Panc1 (cell line): ENCODE data around the gene VIT. TPM values are rescaled to one million over a fixed set of nuclear protein-coding genes. Genes with fewer than 3 reads are reported as not detected.

Source experiments
- ATAC-seq: fragments of 200-7000 bp; cut with Tn5 transposase; 2 replicates; pipeline ENCODE4 v1.9.1; 2020; ENCODE audit warnings: mild to moderate bottlenecking, moderate library complexity
- BruUV-seq: library from RNA; stranded (reverse); fragments of 400-500 nt; replicated peaks from 2 replicates; lab custom pipeline; 2021; lab: Mats Ljungman, UMichigan
- CTCF ChIA-PET: fragments of 300-600 bp; sonication (Branson Sonifier 250); formaldehyde crosslinking; loops from one replicate; lab custom pipeline; 2022; ENCODE audit warnings: antibody characterized with exemption; lab: Charles Lee
- POLR2A ChIA-PET: fragments of 300-600 bp; sonication (Branson Sonifier 250); formaldehyde crosslinking; loops from one replicate; lab custom pipeline; 2022; ENCODE audit warnings: antibody characterized with exemption; lab: Charles Lee
- DNase-seq: peaks from one replicate; pipeline ENCODE4 v3.0.0-alpha.2; 2010; ENCODE audit warnings: low read depth, low spot score
- H3K27ac ChIP-seq: 2 replicates; pipeline ENCODE4 v1.5.1; 2011; ENCODE audit warnings: mild to moderate bottlenecking, low read length, inconsistent platforms
- H3K27me3 ChIP-seq: fragments of 200-500 bp; sonication (Bioruptor generic); 2 replicates; pipeline ENCODE4 v1.6.0; 2014; ENCODE audit warnings: low read length, inconsistent platforms; ENCODE audit not compliant: control insufficient read depth, insufficient read depth
- H3K36me3 ChIP-seq: fragments of 200-500 bp; sonication (Bioruptor generic); 2 replicates; pipeline ENCODE4 v1.5.1; 2014; ENCODE audit warnings: inconsistent platforms, mild to moderate bottlenecking, low read length, moderate library complexity; ENCODE audit not compliant: control insufficient read depth, insufficient read depth
- H3K4me1 ChIP-seq: 2 replicates; pipeline ENCODE4 v1.5.1; 2011; ENCODE audit warnings: inconsistent platforms, mild to moderate bottlenecking, low read length, moderate library complexity; ENCODE audit not compliant: control insufficient read depth, insufficient read depth
- H3K4me3 ChIP-seq, 2 experiments: 2 replicates each; pipeline ENCODE4 v1.5.1; 2011 to 2012; ENCODE audit warnings: low read depth in 2 of 2, low read length in 2 of 2, mild to moderate bottlenecking in 2 of 2, inconsistent platforms in 1 of 2, moderate library complexity in 1 of 2
- H3K9me3 ChIP-seq: fragments of 200-500 bp; sonication (Bioruptor generic); 2 replicates; pipeline ENCODE4 v1.5.1; 2014; ENCODE audit warnings: low read depth, mild to moderate bottlenecking, inconsistent platforms, low read length, moderate library complexity; ENCODE audit not compliant: control insufficient read depth, insufficient read depth
- CTCF ChIP-seq: fragments of 450-650 bp; IDR thresholded peaks from 2 replicates; pipeline ENCODE4 v1.5.1; 2017; ENCODE audit warnings: mild to moderate bottlenecking
- POLR2AphosphoS5 ChIP-seq: IDR thresholded peaks from 2 replicates; pipeline ENCODE4 v1.6.1; 2012; ENCODE audit warnings: mild to moderate bottlenecking, low read depth, low read length, moderate library complexity
- REST ChIP-seq, 2 experiments: IDR thresholded peaks; 2 replicates each; pipeline ENCODE4 v1.6.1; 2011 to 2012; ENCODE audit warnings: low read depth in 2 of 2, control low read depth in 1 of 2, low read length in 1 of 2, mild to moderate bottlenecking in 1 of 2, moderate library complexity in 1 of 2; ENCODE audit not compliant: insufficient read depth in 1 of 2
- SIN3A ChIP-seq: IDR thresholded peaks from 2 replicates; pipeline ENCODE4 v1.6.1; 2012; ENCODE audit warnings: low read depth, mild to moderate bottlenecking, low read length, moderate library complexity, borderline replicate concordance; ENCODE audit not compliant: insufficient read depth
- TCF7L2 ChIP-seq: IDR thresholded peaks from 2 replicates; pipeline ENCODE4 v1.6.1; 2011; ENCODE audit warnings: mild to moderate bottlenecking, low read depth, low read length, inconsistent platforms
- in situ Hi-C: cut with HindIII; loops from 2 replicates; pipeline ENCODE4 v1.10.0; 2016; ENCODE audit warnings: low sequenced_read_pairs, low pct_unique_long_range_greater_than_20kb
- intact Hi-C: fragments of 100-400 bp; cut with micrococcal nuclease; formaldehyde crosslinking; loops from one replicate; pipeline ENCODE4 v1.10.0; 2022; ENCODE audit not compliant: unreplicated experiment
- total RNA-seq: library from RNA; stranded (reverse); gene quantifications from one replicate; pipeline ENCODE4 v1.2.1, GENCODE V29; 2021; ENCODE audit not compliant: unreplicated experiment

The VIT gene
- total RNA-seq, 1 experiment from 2014 or later: 0.77 TPM

- TF ChIP-seq CTCF (no peak), TCF7L2 (no peak), SIN3A (no peak), POLR2AphosphoS5 (no peak), REST (IDR thresholded peaks at IDR 0.05; ENCODE audit: insufficient read depth in 1 of 2, low read depth in 2 of 2, low read length in 1 of 2) (no peak)
- H3K4me3 ChIP-seq: no peak overlapping the region
- H3K27ac ChIP-seq: no peak overlapping the region
- POLR2A ChIA-PET: interaction anchor here (0.7 kb wide), 1 partner anchor 52 kb away, joined by 3 read pairs; no protein-coding TSS in a partner anchor
- in situ Hi-C loops: no loop called here
- CTCF ChIA-PET: no interaction called here
- DNase-seq: no peak
- ATAC-seq: no peak
- 0 out of 2 replicates have a peak, but pooled peaks cover under 1% of the 10 kb centered on the region for H3K9me3 ChIP-seq
- no peaks in the 10 kb centered on the region for H3K36me3 ChIP-seq
- BruUV-seq: no TSS peak
- no peaks in the 10 kb centered on the region for H3K4me1 ChIP-seq
- no peaks in the 10 kb centered on the region for H3K27me3 ChIP-seq
- intact Hi-C loops: no loop called here
These were observed 101.0 kb downstream of the VIT start for GRCh38 chr2:36797324-36798070.

GRCh38 chr2:36798724-36799123 is 102.2 kb downstream of the VIT start:
- TF ChIP-seq CTCF (no peak), POLR2AphosphoS5 (no peak), TCF7L2 (no peak), REST (IDR thresholded peaks at IDR 0.05; ENCODE audit: insufficient read depth in 1 of 2, low read depth in 2 of 2, low read length in 1 of 2) (no peak), SIN3A (no peak)
- Histone ChIP-seq H3K4me1 (no peaks in the 10 kb centered on the region), H3K27me3 (no peaks in the 10 kb centered on the region), H3K9me3 (0 out of 2 replicates have a peak, but pooled peaks cover 3% of the 10 kb centered on the region), H3K27ac (no peak overlapping the region), H3K4me3 (no peak overlapping the region), H3K36me3 (no peaks in the 10 kb centered on the region)
- intact Hi-C loops (no loop called here), in situ Hi-C loops (no loop called here)
- DNase-seq: no peak
- BruUV-seq: no TSS peak
- no peak for ATAC-seq
- ChIA-PET POLR2A (no interaction called here), CTCF (no interaction called here)
